NT2/D1 (cell line): ENCODE measurements around the gene TALDO1.

ENCODE experiments used
- DNase-seq: peaks from one replicate; pipeline ENCODE4 v3.0.0-alpha.2; 2011; ENCODE audit warnings: low read depth, low spot score
- H3K27me3 ChIP-seq: 2 replicates; pipeline ENCODE4 v1.6.0; 2011; ENCODE audit warnings: mild to moderate bottlenecking; ENCODE audit not compliant: insufficient read length, insufficient read depth
- H3K36me3 ChIP-seq: 2 replicates; pipeline ENCODE4 v1.6.1; 2011; ENCODE audit warnings: mild to moderate bottlenecking, low read length, mixed read lengths; ENCODE audit not compliant: insufficient read depth, insufficient read length
- H3K4me1 ChIP-seq: 2 replicates; pipeline ENCODE4 v1.5.1; 2011; ENCODE audit not compliant: insufficient read depth, insufficient read length
- H3K4me3 ChIP-seq: 2 replicates; pipeline ENCODE4 v1.5.1; 2011; ENCODE audit warnings: low read depth; ENCODE audit not compliant: insufficient read length
- H3K9ac ChIP-seq: 2 replicates; pipeline ENCODE4 v1.6.0; 2011; ENCODE audit warnings: low read depth; ENCODE audit not compliant: insufficient read length
- H3K9me3 ChIP-seq: 2 replicates; pipeline ENCODE4 v1.5.1; 2011; ENCODE audit warnings: mild to moderate bottlenecking, low read length; ENCODE audit not compliant: insufficient read depth
- SUZ12 ChIP-seq: IDR thresholded peaks from 2 replicates; pipeline ENCODE4 v1.6.1; 2011; ENCODE audit not compliant: insufficient read length, insufficient read depth; ENCODE audit errors: extremely low read depth
- YY1 ChIP-seq: IDR thresholded peaks from 2 replicates; pipeline ENCODE4 v1.6.1; 2011; ENCODE audit not compliant: insufficient read length, insufficient read depth
- ZNF274 ChIP-seq: IDR thresholded peaks from 2 replicates; pipeline ENCODE4 v1.6.1; 2011; ENCODE audit warnings: mild to moderate bottlenecking, low read depth, low read length

The TALDO1 gene

DNA sequence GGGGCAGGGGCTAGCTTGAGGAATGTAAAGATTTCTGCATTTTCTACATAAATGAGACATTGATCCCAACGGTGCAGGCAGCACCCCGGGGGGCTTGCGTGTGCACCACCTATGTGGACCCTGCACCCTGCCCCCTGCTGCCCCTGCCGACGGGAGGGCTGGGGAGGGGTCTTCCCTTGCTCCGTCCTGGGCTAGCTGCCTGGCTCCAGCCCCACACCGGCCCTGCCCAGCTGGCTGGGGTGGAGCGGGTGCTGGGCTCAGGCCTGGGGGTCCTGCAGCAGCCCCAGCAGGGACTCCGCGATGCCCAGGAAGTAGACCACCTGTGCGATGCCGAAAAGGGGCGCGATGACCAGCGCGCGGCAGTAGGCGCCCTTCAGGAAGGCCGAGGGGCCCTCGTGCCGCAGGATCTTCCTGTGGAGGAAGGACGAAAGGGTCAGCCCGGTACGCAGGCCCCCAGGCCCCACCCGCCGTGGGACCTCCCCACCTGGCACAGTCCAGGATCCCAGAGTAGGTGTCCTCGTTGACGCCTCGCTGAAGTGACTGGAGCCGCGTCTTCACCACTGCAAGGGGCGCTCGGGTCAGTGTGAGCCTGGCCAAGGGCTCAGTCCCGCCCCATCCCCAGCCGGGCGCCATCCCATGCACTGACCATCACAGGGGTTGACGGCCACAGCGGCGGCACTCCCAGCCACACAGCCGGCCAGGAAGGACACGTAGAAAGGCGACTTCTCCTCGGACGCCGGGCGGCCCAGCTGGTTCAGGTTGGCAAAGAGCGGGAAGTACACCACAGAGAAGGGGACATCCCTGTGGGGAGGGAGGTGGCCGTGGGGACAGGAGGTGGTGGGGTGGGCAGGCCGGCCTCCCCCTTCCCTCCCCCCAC lies 44.6 kb downstream of the TALDO1 start:
- DNase-seq: no peak
- Histone ChIP-seq H3K9me3 (no peaks in the 10 kb centered on the region), H3K27me3 (no peaks in the 10 kb centered on the region), H3K4me1 (peaks cover 59% of the 10 kb centered on the region), H3K36me3 (peaks cover 42% of the 10 kb centered on the region), H3K9ac (no peak overlapping the region), H3K4me3 (no peak overlapping the region)
- TF ChIP-seq SUZ12 (no peak), ZNF274 (no peak), YY1 (no peak)

DNA sequence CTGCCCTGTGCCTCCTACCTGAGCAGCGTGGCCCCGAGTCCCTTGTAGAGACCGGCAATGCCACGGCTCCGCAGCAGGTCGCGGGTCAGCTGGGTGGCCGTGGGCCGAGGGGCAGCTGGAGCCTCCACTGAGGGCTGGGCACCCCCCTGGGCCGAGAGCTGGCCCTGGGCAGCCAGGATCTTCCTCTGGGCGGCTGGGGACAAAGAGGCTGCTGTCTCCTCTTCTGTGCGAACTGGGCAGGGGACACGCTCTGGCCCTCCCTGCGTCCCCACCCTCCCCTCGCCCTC lies 45.2 kb downstream of the TALDO1 start:
- no peaks in the 10 kb centered on the region for H3K9me3 ChIP-seq
- H3K4me3 ChIP-seq: no peak overlapping the region
- no peak overlapping the region for H3K9ac ChIP-seq
- DNase-seq: no peak
- no peaks in the 10 kb centered on the region for H3K27me3 ChIP-seq
- H3K36me3 ChIP-seq: peaks cover 39% of the 10 kb centered on the region
- peaks cover 58% of the 10 kb centered on the region for H3K4me1 ChIP-seq
- TF ChIP-seq ZNF274: no peak
- TF ChIP-seq SUZ12: no peak

DNA sequence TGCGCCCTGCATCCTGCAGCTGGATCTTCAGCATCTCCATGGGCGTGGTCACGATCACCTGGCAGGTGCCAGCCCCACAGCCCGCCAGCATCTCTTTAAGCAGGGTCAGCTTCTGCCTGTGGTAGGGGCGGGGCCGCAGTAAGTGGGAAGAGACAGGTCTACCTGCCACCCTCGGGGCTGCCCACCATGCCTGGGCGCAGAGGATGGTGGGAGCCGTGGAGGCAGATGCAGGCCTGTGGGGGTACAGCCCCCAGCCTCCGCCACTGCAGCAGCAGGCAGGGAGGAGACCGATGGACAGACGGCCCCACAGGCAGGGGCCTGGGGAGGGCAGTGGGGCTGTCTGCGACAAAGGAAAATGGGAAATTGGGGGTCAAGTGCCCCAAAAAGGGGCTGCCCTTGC lies 45.6 kb downstream of the TALDO1 start:
- H3K9ac ChIP-seq: no peak overlapping the region
- TF ChIP-seq ZNF274 (no peak), YY1 (no peak), SUZ12 (no peak)
- peaks cover 54% of the 10 kb centered on the region for H3K4me1 ChIP-seq
- H3K9me3 ChIP-seq: no peaks in the 10 kb centered on the region
- no peak overlapping the region for H3K4me3 ChIP-seq
- peaks cover 39% of the 10 kb centered on the region for H3K36me3 ChIP-seq
- no peak for DNase-seq
- H3K27me3 ChIP-seq: no peaks in the 10 kb centered on the region

DNA sequence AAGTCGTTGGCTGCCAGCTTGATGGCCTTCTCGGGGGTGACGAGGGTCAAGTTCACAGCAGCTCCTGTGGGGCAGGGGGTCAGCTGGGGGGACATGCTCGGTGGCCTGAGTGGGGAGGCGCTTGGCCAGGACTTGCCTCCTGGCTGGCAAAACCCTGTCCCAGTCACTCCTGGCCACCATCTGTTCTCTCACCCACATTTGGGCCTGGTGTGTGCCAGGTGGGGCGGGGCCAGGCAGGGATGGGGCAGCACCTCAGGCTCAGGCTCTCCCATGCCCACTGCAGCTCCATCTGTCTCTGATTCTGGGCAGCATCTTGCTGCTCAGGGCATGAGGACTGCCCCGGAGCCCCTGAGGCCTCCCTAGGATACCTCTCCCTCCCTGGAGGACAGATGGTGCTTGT lies 46.3 kb downstream of the TALDO1 start:
- Histone ChIP-seq H3K36me3 (peaks cover 39% of the 10 kb centered on the region), H3K27me3 (no peaks in the 10 kb centered on the region), H3K9me3 (no peaks in the 10 kb centered on the region), H3K4me3 (no peak overlapping the region), H3K9ac (peak overlapping the region; percentile 15), H3K4me1 (peaks cover 53% of the 10 kb centered on the region)
- TF ChIP-seq SUZ12 (no peak), YY1 (no peak), ZNF274 (no peak)
- DNase-seq: no peak

DNA sequence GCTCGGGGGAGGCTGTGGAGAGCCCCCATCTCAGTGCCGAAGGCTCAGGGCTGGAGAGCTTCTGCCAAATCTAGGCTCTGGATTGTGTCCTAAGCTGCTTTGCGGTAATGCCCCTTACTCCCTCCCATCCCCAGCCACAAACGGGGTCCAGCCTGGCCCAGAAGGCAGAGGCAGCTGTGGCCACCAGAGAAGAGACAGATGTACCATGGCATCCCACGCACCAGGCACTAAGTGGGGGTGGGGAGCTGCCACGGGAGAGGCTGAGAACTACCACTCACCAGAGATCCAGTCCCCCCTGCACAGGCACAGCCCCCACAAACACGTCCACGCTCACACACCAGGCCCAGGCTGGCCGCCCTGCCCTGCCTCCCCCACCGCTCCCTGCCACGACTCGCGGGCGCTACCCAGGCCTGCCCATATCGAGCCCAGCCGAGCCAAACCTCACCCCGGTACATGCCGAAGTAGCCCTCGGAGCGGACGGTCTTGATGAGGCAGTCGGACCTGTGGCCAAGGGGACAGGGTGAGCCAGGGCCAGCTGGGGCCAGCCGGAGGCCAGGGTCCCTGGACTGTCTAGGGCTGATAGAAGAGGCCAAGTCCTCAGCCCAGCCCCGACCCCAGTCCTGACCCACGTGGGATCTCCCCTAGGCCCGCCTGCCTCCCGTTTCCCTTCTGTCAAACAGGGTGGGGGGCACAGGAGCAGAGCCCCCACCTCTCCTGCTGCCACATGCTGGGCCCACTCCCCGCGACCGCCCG lies 46.9 kb downstream of the TALDO1 start:
- Histone ChIP-seq H3K4me3 (no peak overlapping the region), H3K9ac (peak overlapping the region; percentile 59), H3K36me3 (peaks cover 43% of the 10 kb centered on the region), H3K4me1 (peaks cover 49% of the 10 kb centered on the region), H3K9me3 (no peaks in the 10 kb centered on the region), H3K27me3 (no peaks in the 10 kb centered on the region)
- no peak for DNase-seq
- TF ChIP-seq SUZ12: no peak

DNA sequence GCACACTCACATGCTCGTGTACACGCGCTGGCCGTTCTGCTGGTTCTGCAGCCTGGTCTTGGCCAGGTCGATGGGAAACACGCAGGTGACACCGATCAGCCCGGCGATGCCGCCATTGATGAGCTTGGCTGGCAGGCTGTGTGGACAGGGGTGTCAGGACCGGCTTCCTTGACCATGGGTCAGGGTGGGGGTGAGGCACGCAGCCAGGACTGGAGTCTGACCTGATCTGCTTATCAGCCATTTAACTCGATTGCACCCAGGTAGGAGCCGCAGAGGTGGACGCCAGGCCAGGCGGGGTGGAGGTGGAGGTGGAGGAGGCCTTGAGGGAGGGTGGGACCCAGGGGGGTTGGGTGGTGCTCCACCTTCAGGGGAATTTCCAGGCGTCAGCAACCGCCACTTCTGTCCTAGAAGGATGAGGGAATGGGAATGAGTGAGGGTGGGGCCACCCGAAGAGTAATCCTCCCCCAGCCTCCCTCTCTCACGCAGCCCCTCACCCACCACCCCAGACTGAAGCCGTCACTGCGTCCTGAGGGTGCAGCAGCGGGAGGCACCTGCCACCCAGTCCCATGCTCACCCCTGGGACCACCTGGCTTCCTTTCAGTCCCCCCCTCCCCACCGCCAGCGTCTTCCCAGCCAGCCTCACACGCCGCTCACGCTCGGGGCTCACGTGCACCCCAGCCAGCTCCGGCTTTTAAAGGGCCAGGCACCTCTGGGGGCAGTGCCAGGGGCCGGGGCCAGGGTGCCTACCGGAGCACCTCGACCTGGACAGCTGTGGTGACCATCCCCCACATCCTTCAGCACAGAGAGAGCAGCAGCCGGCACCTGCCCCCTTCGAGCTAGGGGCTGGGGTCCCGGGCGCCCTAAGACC lies 47.7 kb downstream of the TALDO1 start:
- H3K4me3 ChIP-seq: peak overlapping the region; percentile 24
- H3K9ac ChIP-seq: peak overlapping the region; percentile 77
- no peaks in the 10 kb centered on the region for H3K9me3 ChIP-seq
- H3K27me3 ChIP-seq: no peaks in the 10 kb centered on the region
- H3K36me3 ChIP-seq: peaks cover 52% of the 10 kb centered on the region
- TF ChIP-seq SUZ12: no peak
- TF ChIP-seq YY1: no peak
- no peak for TF ChIP-seq ZNF274
- peaks cover 50% of the 10 kb centered on the region for H3K4me1 ChIP-seq
- no peak for DNase-seq
